Dedifferentiated amniotic fluid mesenchymal stem cell (primary cell): ENCODE results near the gene ERBB3.

Experiments
- DNase-seq: peaks from one replicate; pipeline ENCODE4 v3.0.0-alpha.2; 2016; ENCODE audit errors: extremely low spot score

Gene ERBB3

GRCh38 chr12:56130876-56131275, 50.9 kb downstream of the ERBB3 start:
- no peak for DNase-seq

- no peak for DNase-seq
These were observed 54.9 kb downstream of the ERBB3 start for GRCh38 chr12:56134897-56135296.

GRCh38 chr12:56137853-56138571, 58.0 kb downstream of the ERBB3 start:
- no peak for DNase-seq

GRCh38 chr12:56141946-56142784, 62.2 kb downstream of the ERBB3 start:
- DNase-seq: no peak

- no peak for DNase-seq
These were observed 63.3 kb downstream of the ERBB3 start for GRCh38 chr12:56143217-56143616.

- no peak for DNase-seq
These were observed 63.9 kb downstream of the ERBB3 start for GRCh38 chr12:56143870-56144269.

GRCh38 chr12:56145217-56145616, 65.3 kb downstream of the ERBB3 start:
- no peak for DNase-seq

- no peak for DNase-seq
These were observed 66.8 kb downstream of the ERBB3 start for GRCh38 chr12:56146492-56147460.

GRCh38 chr12:56150563-56150962, 70.6 kb downstream of the ERBB3 start:
- DNase-seq: no peak

- DNase-seq: no peak
These were observed 71.7 kb downstream of the ERBB3 start for GRCh38 chr12:56151672-56152131.

GRCh38 chr12:56152132-56152755, 72.3 kb downstream of the ERBB3 start, which contains the start of gene MYL6B:
MYL6B (plus strand) TSS chr12:56152587; CDS start chr12:56153919, 1,332 bp downstream.
- peak; percentile 94 for DNase-seq
